ENCODE measurements around the gene CETN1. TPM values are rescaled to one million over a fixed set of nuclear protein-coding genes. Genes with fewer than 3 reads are reported as not detected.

Gene CETN1
- total RNA-seq, 1 donor from 2014 or later, result not detected

DNA sequence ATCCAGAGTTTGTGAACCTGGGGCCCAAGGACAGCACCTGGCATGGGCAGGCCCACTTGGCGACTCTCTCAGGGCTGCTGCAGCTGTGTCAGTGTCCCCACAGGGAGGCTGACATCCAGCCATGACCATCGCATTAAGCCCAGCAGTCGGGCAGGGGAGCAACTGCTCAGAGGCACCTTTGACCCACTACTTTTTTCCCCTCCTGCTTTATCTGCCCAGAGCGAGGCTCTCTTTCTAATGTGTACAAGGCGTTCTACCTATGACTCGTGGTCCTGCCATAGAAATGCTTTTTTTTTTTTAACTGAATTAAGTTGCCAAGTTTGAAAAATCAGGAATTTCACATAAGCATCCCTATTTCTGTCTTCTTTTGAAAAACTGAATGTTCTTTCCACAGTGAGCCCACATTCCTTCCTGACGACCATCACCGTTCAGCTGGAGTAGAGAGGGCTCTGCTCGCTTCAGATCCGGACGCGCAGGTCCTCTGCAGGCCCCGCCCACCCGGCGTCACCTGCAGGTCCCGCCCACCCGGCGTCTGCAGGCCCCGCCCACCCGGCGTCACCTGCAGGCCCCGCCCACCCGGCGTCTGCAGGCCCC lies 16.2 kb downstream of the CETN1 start:
- TF ChIP-seq, protein P1, sequence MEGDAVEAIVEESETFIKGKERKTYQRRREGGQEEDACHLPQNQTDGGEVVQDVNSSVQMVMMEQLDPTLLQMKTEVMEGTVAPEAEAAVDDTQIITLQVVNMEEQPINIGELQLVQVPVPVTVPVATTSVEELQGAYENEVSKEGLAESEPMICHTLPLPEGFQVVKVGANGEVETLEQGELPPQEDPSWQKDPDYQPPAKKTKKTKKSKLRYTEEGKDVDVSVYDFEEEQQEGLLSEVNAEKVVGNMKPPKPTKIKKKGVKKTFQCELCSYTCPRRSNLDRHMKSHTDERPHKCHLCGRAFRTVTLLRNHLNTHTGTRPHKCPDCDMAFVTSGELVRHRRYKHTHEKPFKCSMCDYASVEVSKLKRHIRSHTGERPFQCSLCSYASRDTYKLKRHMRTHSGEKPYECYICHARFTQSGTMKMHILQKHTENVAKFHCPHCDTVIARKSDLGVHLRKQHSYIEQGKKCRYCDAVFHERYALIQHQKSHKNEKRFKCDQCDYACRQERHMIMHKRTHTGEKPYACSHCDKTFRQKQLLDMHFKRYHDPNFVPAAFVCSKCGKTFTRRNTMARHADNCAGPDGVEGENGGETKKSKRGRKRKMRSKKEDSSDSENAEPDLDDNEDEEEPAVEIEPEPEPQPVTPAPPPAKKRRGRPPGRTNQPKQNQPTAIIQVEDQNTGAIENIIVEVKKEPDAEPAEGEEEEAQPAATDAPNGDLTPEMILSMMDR (IDR thresholded peaks at IDR 0.05), result no peak
- peak overlapping the region; percentile 23 for H3K4me3 ChIP-seq
- no peaks in the 10 kb centered on the region for H3K9me3 ChIP-seq
- ATAC-seq, result peak; percentile 91
- no peak overlapping the region for H3K27ac ChIP-seq
- H3K36me3 ChIP-seq, result no peaks in the 10 kb centered on the region
- intact Hi-C loops (cut with DNase I), result no loop called here
- H3K27me3 ChIP-seq, result no peaks in the 10 kb centered on the region
- no peak for DNase-seq
- H3K4me1 ChIP-seq, result peaks cover 6% of the 10 kb centered on the region

DNA sequence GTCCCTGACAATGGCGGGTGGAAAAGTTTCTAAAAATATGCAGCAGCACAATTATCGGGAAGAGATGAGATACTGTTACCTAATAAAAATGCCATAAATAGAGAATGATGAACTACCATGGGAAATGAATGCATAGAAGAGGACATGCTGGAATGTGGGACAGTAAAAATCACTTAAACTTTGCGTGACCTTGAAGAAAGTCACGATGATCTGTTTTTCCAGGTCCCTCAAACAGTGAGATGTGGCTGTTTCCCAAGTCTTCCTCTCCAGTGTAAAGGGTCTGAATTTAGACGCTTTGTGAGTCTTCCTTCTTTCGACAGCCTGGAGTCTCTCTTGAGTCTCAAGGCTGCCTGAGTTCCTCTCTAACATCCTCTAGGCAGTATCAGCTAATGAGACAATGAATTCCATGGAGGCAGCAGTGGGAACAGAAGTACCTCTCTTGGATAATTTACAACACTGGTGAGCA lies 18.0 kb downstream of the CETN1 start:
- TF ChIP-seq, protein P1 (IDR thresholded peaks at IDR 0.05), result no peak
- Histone ChIP-seq H3K27me3 (no peaks in the 10 kb centered on the region), H3K9me3 (no peaks in the 10 kb centered on the region), H3K4me3 (no peak overlapping the region), H3K4me1 (peaks cover 6% of the 10 kb centered on the region), H3K36me3 (no peaks in the 10 kb centered on the region), H3K27ac (no peak overlapping the region)
- ATAC-seq (no peak), DNase-seq (no peak)
- intact Hi-C loops (cut with DNase I), result no loop called here

DNA sequence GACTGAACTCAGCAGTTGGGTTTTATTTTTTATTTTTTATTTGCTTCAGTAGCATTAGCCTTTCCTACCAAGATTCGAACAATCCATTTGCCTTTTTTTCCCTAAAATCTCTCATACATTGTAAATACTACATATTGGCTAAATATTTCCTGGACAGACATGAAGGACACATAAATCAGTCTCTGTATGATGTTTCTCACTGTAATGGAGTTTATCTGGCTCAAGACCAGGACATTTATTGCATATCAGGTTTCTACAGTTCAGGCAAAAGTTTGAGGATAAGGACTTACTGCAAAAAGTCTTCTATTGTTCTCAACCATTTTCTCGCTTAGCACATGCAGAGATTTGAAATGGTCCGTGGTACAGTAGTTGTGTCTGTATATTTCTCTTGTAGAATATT lies 19.9 kb downstream of the CETN1 start:
- ATAC-seq (no peak), DNase-seq (no peak)
- TF ChIP-seq, protein P1 (IDR thresholded peaks at IDR 0.05), result no peak
- Histone ChIP-seq H3K9me3 (no peaks in the 10 kb centered on the region), H3K4me3 (no peak overlapping the region), H3K4me1 (peaks cover 6% of the 10 kb centered on the region), H3K36me3 (no peaks in the 10 kb centered on the region), H3K27ac (no peak overlapping the region), H3K27me3 (no peaks in the 10 kb centered on the region)
- intact Hi-C loops (cut with DNase I), result no loop called here

DNA sequence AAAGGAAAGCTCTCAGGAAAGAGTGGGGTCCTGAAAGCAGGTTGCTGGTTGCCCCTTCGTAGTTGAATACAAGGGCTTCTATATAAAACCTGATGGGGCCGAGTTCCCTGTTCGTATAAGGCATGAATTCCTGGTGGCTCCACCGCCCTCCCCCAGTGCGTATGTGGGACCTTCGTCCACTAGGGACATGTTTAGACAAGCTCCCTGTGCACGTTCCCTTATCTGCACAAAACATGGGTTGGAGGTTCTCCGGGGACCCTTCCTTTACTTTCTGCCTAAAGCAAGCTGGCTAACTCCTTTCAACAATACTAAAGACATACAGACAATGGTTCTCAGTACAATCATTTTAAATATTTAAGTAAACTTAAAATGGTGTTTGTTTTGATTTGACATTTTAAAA lies 24.6 kb downstream of the CETN1 start:
- ATAC-seq, result no peak
- TF ChIP-seq, protein P1 (IDR thresholded peaks at IDR 0.05), result no peak
- DNase-seq, result no peak
- no peaks in the 10 kb centered on the region for H3K36me3 ChIP-seq
- no peak overlapping the region for H3K4me3 ChIP-seq
- H3K4me1 ChIP-seq, result no peaks in the 10 kb centered on the region
- H3K27ac ChIP-seq, result no peak overlapping the region
- no peaks in the 10 kb centered on the region for H3K9me3 ChIP-seq
- intact Hi-C loops (cut with DNase I), result no loop called here
- no peaks in the 10 kb centered on the region for H3K27me3 ChIP-seq

DNA sequence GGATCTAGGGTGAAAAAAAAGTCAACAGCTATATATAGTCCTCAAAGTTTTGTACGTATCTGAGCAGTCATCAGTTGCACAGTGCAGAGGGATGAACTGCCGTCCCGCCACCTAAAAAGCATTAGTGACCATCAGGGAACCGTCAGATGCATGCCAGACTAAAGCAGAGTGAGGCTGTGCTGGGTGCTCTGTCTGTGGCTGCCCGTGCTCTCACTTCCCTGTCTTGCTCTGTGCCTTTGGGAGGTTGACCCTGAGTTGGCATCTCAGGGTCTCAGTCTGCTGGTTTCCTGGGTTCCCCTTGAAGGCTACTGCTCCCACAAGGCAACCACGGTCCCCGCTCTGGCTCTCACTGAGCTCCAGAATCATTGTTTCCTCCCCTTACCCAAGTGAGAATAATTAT lies 27.8 kb downstream of the CETN1 start:
- TF ChIP-seq, protein P1 (IDR thresholded peaks at IDR 0.05), result no peak
- ATAC-seq, result peak; percentile 64
- intact Hi-C loops (cut with DNase I), result no loop called here

More for the DNA sequence above, 27.8 kb downstream of the CETN1 start:
- no peaks in the 10 kb centered on the region for H3K9me3 ChIP-seq
- no peak for DNase-seq
- H3K4me3 ChIP-seq, result no peak overlapping the region
- no peaks in the 10 kb centered on the region for H3K36me3 ChIP-seq
- H3K27me3 ChIP-seq, result no peaks in the 10 kb centered on the region
- no peak overlapping the region for H3K27ac ChIP-seq
- H3K4me1 ChIP-seq, result no peaks in the 10 kb centered on the region
